ENCODE results near the gene B4GALT3. TPM values are rescaled to one million over a fixed set of nuclear protein-coding genes. Genes with fewer than 3 reads are reported as not detected.

B4GALT3 gene
- total and polyA plus RNA-seq, 11 donors = 13.4 to 40.8 (median 22.4) TPM

GRCh38 chr1:161121834-161122233 lies 55.5 kb downstream of the B4GALT3 start:
- 74 to 83% (median 79%) methylated on average over 4 of the region's 4 CpGs for WGBS, 4 donors
- no peak for DNase-seq
- H3K27me3 ChIP-seq = no peaks in the 10 kb centered on the region
- TF ChIP-seq POLR2A (IDR thresholded peaks at IDR 0.05) = no peak
- TF ChIP-seq CTCF (IDR thresholded peaks at IDR 0.05) = no peak
- no peak overlapping the region for H3K4me3 ChIP-seq
- intact Hi-C loops (cut with DNase I) = no loop called here
- no peaks in the 10 kb centered on the region for H3K9me3 ChIP-seq
- H3K36me3 ChIP-seq = peaks cover 0 to 76% (median 69%) of the 10 kb centered on the region in 9 donors
- peaks cover 5 to 50% (median 21%) of the 10 kb centered on the region in 12 donors for H3K4me1 ChIP-seq
- peak overlapping the region in 1 of 12 donors; percentile 96 for H3K27ac ChIP-seq
- no peak for ATAC-seq

Small RNA genes lying within 50 kb of the gene (microRNA-seq; reads per million reads assigned to microRNA genes)
- gene MIR5187 = 1.2 to 7.4 (median 3.4) reads per million in 4 donors

Other genes starting within 250 kb of the B4GALT3 start
- 1 to 10 TPM in 1 of 9 donors, under 1 TPM in 1, not detected in 7; 0.46 to 4.1 TPM for gene ITLN2, start 222.7 kb downstream of the B4GALT3 start, total RNA-seq
- under 1 TPM; 0.15 to 0.23 TPM for gene ITLN2, start 222.7 kb downstream of the B4GALT3 start, polyA plus RNA-seq
- 10 to 100 TPM in 5 of 9 donors, 1 to 10 TPM in 4; 7.5 to 23.4 (median 10.9) TPM for gene F11R, start 156.4 kb downstream of the B4GALT3 start, total RNA-seq
- 10 to 100 TPM in 1 of 2 donors, 1 to 10 TPM in 1; 7.4 to 13.8 TPM for gene F11R, start 156.4 kb downstream of the B4GALT3 start, polyA plus RNA-seq
- 10 to 100 TPM in 7 of 9 donors, 1 to 10 TPM in 2; 6.1 to 22.7 (median 14.4) TPM for gene TSTD1, start 138.5 kb downstream of the B4GALT3 start, total RNA-seq
- 10 to 100 TPM; 14.7 to 16.2 TPM for gene TSTD1, start 138.5 kb downstream of the B4GALT3 start, polyA plus RNA-seq
- gene USF1, start 131.5 kb downstream of the B4GALT3 start, total RNA-seq = 10 to 100 TPM; 20.2 to 51.1 (median 28.2) TPM
- gene USF1, start 131.5 kb downstream of the B4GALT3 start, polyA plus RNA-seq = 10 to 100 TPM; 31.9 to 43.0 TPM
- 10 to 100 TPM in 2 of 9 donors, 1 to 10 TPM in 7; 1.7 to 32.2 (median 2.1) TPM for gene ARHGAP30, start 107.6 kb downstream of the B4GALT3 start, total RNA-seq
- 1 to 10 TPM; 1.3 to 3.0 TPM for gene ARHGAP30, start 107.6 kb downstream of the B4GALT3 start, polyA plus RNA-seq
- under 1 TPM in 2 of 9 donors, not detected in 7; 0.07 to 0.53 TPM for gene NECTIN4, start 87.9 kb downstream of the B4GALT3 start, total RNA-seq
- gene NECTIN4, start 87.9 kb downstream of the B4GALT3 start, polyA plus RNA-seq = under 1 TPM in 1 of 2 donors, not detected in 1; 0.03 TPM
- 10 to 100 TPM in 3 of 9 donors, 1 to 10 TPM in 6; 2.4 to 13.3 (median 6.1) TPM for gene KLHDC9, start 79.1 kb downstream of the B4GALT3 start, total RNA-seq
- 1 to 10 TPM in 1 of 2 donors, under 1 TPM in 1; 0.43 to 3.2 TPM for gene KLHDC9, start 79.1 kb downstream of the B4GALT3 start, polyA plus RNA-seq
- 10 to 100 TPM; 38.3 to 59.1 (median 49.4) TPM for gene PFDN2, start 59.5 kb downstream of the B4GALT3 start, total RNA-seq
- 100 to 1,000 TPM; 162 to 234 TPM for gene PFDN2, start 59.5 kb downstream of the B4GALT3 start, polyA plus RNA-seq
- gene NIT1, start 59.4 kb downstream of the B4GALT3 start, total RNA-seq = 10 to 100 TPM; 28.1 to 42.7 (median 34.7) TPM
- 10 to 100 TPM; 25.8 to 34.3 TPM for gene NIT1, start 59.4 kb downstream of the B4GALT3 start, polyA plus RNA-seq
- gene DEDD, start 44.8 kb downstream of the B4GALT3 start, total RNA-seq = 10 to 100 TPM; 20.8 to 36.0 (median 26.5) TPM
- gene DEDD, start 44.8 kb downstream of the B4GALT3 start, polyA plus RNA-seq = 10 to 100 TPM; 13.8 to 38.8 TPM
- gene UFC1, start 23.5 kb downstream of the B4GALT3 start, total RNA-seq = 10 to 100 TPM; 54.4 to 86.9 (median 73.2) TPM
- gene UFC1, start 23.5 kb downstream of the B4GALT3 start, polyA plus RNA-seq = 100 to 1,000 TPM in 1 of 2 donors, 10 to 100 TPM in 1; 60.7 to 131 TPM
- gene USP21, start 18.0 kb downstream of the B4GALT3 start, total RNA-seq = 10 to 100 TPM; 12.3 to 20.0 (median 14.6) TPM
- 10 to 100 TPM; 13.0 TPM for gene USP21, start 18.0 kb downstream of the B4GALT3 start, polyA plus RNA-seq
- 10 to 100 TPM in 8 of 9 donors, 1 to 10 TPM in 1; 9.7 to 16.7 (median 13.7) TPM for gene PPOX, start 11.1 kb downstream of the B4GALT3 start, total RNA-seq
- gene PPOX, start 11.1 kb downstream of the B4GALT3 start, polyA plus RNA-seq = 10 to 100 TPM; 10.7 to 24.3 TPM
- gene ADAMTS4, start 21.5 kb upstream of the B4GALT3 start, total RNA-seq = 10 to 100 TPM in 3 of 9 donors, 1 to 10 TPM in 6; 1.6 to 65.2 (median 8.4) TPM
- 1 to 10 TPM; 5.7 to 6.1 TPM for gene ADAMTS4, start 21.5 kb upstream of the B4GALT3 start, polyA plus RNA-seq
- 100 to 1,000 TPM; 214 to 460 (median 297) TPM for gene NDUFS2, start 24.9 kb upstream of the B4GALT3 start, total RNA-seq
- 100 to 1,000 TPM; 157 to 189 TPM for gene NDUFS2, start 24.9 kb upstream of the B4GALT3 start, polyA plus RNA-seq
- 100 to 1,000 TPM in 1 of 9 donors, 10 to 100 TPM in 5, 1 to 10 TPM in 3; 2.9 to 157 (median 17.1) TPM for gene FCER1G, start 37.8 kb upstream of the B4GALT3 start, total RNA-seq
- gene FCER1G, start 37.8 kb upstream of the B4GALT3 start, polyA plus RNA-seq = 10 to 100 TPM; 14.6 to 40.0 TPM
- gene APOA2, start 46.1 kb upstream of the B4GALT3 start, total RNA-seq = not detected
- not detected for gene APOA2, start 46.1 kb upstream of the B4GALT3 start, polyA plus RNA-seq
- 10 to 100 TPM; 24.1 to 37.1 (median 31.1) TPM for gene TOMM40L, start 48.6 kb upstream of the B4GALT3 start, total RNA-seq
- gene TOMM40L, start 48.6 kb upstream of the B4GALT3 start, polyA plus RNA-seq = 10 to 100 TPM; 28.8 to 29.1 TPM
- gene NR1I3, start 60.7 kb upstream of the B4GALT3 start, total RNA-seq = not detected
- under 1 TPM in 1 of 2 donors, not detected in 1; 0.23 TPM for gene NR1I3, start 60.7 kb upstream of the B4GALT3 start, polyA plus RNA-seq
- under 1 TPM in 8 of 9 donors, not detected in 1; 0.29 to 0.62 (median 0.49) TPM for gene PCP4L1, start 81.2 kb upstream of the B4GALT3 start, total RNA-seq
- gene PCP4L1, start 81.2 kb upstream of the B4GALT3 start, polyA plus RNA-seq = under 1 TPM; 0.19 to 0.42 TPM
- gene MPZ, start 132.5 kb upstream of the B4GALT3 start, total RNA-seq = 1 to 10 TPM in 8 of 9 donors, under 1 TPM in 1; 0.90 to 5.6 (median 2.7) TPM
- gene MPZ, start 132.5 kb upstream of the B4GALT3 start, polyA plus RNA-seq = 1 to 10 TPM; 1.2 to 2.1 TPM
- gene SDHC, start 136.9 kb upstream of the B4GALT3 start, total RNA-seq = 100 to 1,000 TPM; 113 to 408 (median 314) TPM
- 100 to 1,000 TPM in 1 of 2 donors, 10 to 100 TPM in 1; 50.6 to 256 TPM for gene SDHC, start 136.9 kb upstream of the B4GALT3 start, polyA plus RNA-seq
- gene CFAP126, start 190.4 kb upstream of the B4GALT3 start, total RNA-seq = not detected
- not detected for gene CFAP126, start 190.4 kb upstream of the B4GALT3 start, polyA plus RNA-seq

All from heart left ventricle (tissue), 16 donors.